Subcutaneous abdominal adipose tissue (tissue), 5 donors: Measurements from ENCODE around the gene HECW1.

Source experiments
- H3K27ac ChIP-seq: one replicate; pipeline ENCODE4 v1.7.0; 2013; ENCODE audit warnings: low read depth, mild to moderate bottlenecking, inconsistent platforms, low read length, moderate library complexity
- H3K27me3 ChIP-seq, 5 donors: one replicate each; pipeline ENCODE4 v1.7.0; 2013; ENCODE audit warnings: low read length in 5 of 5, inconsistent platforms in 1 of 5; ENCODE audit not compliant: control insufficient read depth in 5 of 5, insufficient read depth in 4 of 5
- H3K36me3 ChIP-seq, 5 donors: one replicate each; pipeline ENCODE4 v1.7.0; 2013; ENCODE audit warnings: low read length in 5 of 5; ENCODE audit not compliant: control insufficient read depth in 5 of 5, insufficient read depth in 5 of 5
- H3K4me1 ChIP-seq, 5 donors: one replicate each; pipeline ENCODE4 v1.7.0; 2013; ENCODE audit warnings: low read length in 5 of 5, mild to moderate bottlenecking in 3 of 5, moderate library complexity in 1 of 5; ENCODE audit not compliant: control insufficient read depth in 5 of 5, insufficient read depth in 5 of 5
- H3K4me3 ChIP-seq, 5 donors: one replicate each; pipeline ENCODE4 v1.7.0; 2013; ENCODE audit warnings: low read length in 5 of 5, low read depth in 1 of 5
- H3K9ac ChIP-seq, 5 donors: one replicate each; pipeline ENCODE4 v1.7.0; 2013; ENCODE audit warnings: low read length in 5 of 5, mild to moderate bottlenecking in 4 of 5, moderate library complexity in 3 of 5
- H3K9me3 ChIP-seq, 5 donors: one replicate each; pipeline ENCODE4 v1.7.0; 2013; ENCODE audit warnings: low read length in 5 of 5; ENCODE audit not compliant: control insufficient read depth in 5 of 5
- donor health status: healthy.
- donor health status: healthy.
- donor health status: healthy.
- donor health status: healthy.
- donor health status: healthy.

HECW1 gene

DNA sequence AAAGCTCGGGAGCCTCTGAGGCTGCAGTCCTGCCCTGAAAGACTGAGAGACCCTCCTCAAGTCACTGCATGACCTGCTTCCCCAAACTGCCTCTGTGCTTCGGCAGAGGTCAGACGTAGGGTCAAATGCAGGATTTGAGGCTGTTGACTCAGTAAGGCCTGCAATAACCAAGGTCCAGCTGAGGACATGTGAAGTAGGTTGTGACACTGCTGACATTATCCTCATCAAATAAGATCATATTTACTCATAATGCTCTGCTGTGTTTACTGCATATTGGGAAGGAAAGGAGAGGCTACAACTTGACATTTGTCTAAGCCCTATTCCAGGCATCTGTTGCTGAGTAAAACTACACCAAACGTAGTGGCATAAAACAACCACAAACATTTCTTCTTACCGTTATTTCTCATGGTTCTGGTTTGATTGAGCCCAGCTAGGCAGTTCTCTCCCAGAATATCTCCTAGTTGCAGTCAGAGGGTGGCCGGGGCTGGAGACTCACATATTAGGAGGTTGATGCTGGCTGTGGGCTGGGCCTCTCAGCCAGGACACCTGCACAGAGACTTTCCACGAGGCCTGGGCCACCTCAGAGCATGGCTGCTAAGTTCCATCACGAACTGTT, 348.4 kb downstream of the HECW1 start:
- no peaks in the 10 kb centered on the region for H3K36me3 ChIP-seq
- H3K4me1 ChIP-seq = peaks cover 0 to 31% (median 20%) of the 10 kb centered on the region in 5 donors
- H3K9me3 ChIP-seq = no peaks in the 10 kb centered on the region
- no peak overlapping the region for H3K9ac ChIP-seq
- no peaks in the 10 kb centered on the region for H3K27me3 ChIP-seq
- no peak overlapping the region for H3K4me3 ChIP-seq
- no peak overlapping the region for H3K27ac ChIP-seq

DNA sequence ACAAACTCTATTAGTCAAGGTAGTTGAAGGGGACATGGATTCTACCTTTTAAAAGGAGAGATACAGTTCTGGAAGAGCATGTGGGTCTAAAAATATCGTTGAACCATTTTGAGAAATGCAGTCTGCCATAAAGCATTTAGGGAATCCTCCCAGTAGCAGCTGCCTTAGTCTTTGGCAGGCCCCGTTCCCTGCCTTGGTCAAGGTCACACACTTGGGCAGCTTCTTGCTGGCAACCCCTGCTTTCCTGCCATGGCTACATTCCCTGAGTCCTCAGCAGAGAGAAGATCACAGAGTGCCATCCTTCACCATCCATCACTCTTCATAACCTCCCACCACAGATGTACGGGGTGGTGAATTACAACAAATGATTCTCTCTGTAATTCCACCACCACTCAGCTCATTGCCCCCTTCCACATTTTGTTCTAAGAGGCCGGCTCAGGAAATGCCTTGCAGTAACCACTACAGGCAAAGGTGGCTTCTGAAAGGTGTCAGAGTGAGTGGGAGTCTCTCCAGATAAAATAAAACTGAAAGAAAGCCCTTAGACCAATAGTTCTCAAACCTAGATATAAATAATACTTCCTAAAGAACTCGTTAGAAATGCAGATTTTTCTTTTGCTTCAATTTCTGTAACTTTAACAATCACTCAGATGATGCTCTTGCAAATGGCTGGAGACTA, 349.0 kb downstream of the HECW1 start:
- Histone ChIP-seq H3K4me1 (peaks cover 0 to 38% (median 22%) of the 10 kb centered on the region in 5 donors), H3K27ac (no peak overlapping the region), H3K27me3 (no peaks in the 10 kb centered on the region), H3K9me3 (no peaks in the 10 kb centered on the region), H3K9ac (no peak overlapping the region), H3K4me3 (no peak overlapping the region), H3K36me3 (no peaks in the 10 kb centered on the region)

DNA sequence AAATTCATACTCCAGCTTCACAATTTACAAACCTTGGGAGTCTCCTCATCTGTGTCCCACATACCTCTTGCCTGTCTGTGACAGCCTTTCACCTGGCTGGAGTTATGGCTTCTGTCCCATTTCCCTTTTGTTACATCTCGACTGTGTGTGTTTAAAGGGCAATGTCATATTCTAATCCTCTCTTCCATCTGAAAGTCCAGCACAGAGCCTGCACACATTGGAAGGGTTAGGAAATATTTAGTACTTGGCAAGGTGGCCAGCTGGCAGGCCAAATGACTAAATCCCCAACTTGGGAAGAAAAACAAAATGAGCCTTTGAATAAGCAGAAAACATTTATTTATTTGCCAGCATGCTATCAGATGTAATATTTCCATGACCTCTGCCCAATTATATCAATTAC, 350.4 kb downstream of the HECW1 start:
- Histone ChIP-seq H3K27ac (peak overlapping the region; percentile 55), H3K4me3 (peak overlapping the region in 3 of 5 donors; percentile 14 to 33 (median 25)), H3K36me3 (no peaks in the 10 kb centered on the region), H3K9ac (peak overlapping the region in 1 of 5 donors; percentile 42), H3K27me3 (no peaks in the 10 kb centered on the region), H3K9me3 (no peaks in the 10 kb centered on the region), H3K4me1 (peaks cover 0 to 38% (median 22%) of the 10 kb centered on the region in 5 donors)

DNA sequence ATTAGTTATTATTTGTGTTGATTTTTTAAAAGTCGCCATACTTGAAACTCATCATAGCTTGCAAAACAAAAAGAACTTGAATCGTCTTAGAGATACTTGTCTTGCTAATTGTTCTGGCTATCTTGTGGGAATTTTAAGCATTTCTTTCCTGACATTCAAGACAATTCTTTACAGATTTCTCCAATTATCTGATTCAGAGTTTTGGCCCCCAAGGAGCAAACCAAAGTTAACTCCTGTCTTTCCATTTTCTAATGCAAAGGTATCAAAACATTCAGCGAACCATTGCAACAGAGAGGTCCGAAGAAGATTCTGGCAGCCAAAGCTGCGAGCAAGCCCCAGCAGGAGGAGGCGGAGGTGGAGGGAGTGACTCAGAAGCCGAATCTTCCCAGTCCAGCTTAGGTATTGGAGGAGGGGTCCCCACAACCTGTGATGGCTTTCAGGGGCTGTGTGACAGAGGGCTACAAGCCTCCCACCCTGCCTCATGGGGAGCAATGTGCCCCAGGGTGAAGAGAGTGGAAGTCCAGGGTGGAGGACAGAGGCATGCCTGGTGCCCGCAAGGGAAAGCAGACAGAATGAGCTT, 351.0 kb downstream of the HECW1 start:
- peak overlapping the region; percentile 55 for H3K27ac ChIP-seq
- H3K4me3 ChIP-seq = peak overlapping the region in 2 of 5 donors; percentile 25 to 33
- no peaks in the 10 kb centered on the region for H3K9me3 ChIP-seq
- H3K36me3 ChIP-seq = no peaks in the 10 kb centered on the region
- H3K9ac ChIP-seq = no peak overlapping the region
- peaks cover 0 to 38% (median 22%) of the 10 kb centered on the region in 5 donors for H3K4me1 ChIP-seq
- H3K27me3 ChIP-seq = no peaks in the 10 kb centered on the region

DNA sequence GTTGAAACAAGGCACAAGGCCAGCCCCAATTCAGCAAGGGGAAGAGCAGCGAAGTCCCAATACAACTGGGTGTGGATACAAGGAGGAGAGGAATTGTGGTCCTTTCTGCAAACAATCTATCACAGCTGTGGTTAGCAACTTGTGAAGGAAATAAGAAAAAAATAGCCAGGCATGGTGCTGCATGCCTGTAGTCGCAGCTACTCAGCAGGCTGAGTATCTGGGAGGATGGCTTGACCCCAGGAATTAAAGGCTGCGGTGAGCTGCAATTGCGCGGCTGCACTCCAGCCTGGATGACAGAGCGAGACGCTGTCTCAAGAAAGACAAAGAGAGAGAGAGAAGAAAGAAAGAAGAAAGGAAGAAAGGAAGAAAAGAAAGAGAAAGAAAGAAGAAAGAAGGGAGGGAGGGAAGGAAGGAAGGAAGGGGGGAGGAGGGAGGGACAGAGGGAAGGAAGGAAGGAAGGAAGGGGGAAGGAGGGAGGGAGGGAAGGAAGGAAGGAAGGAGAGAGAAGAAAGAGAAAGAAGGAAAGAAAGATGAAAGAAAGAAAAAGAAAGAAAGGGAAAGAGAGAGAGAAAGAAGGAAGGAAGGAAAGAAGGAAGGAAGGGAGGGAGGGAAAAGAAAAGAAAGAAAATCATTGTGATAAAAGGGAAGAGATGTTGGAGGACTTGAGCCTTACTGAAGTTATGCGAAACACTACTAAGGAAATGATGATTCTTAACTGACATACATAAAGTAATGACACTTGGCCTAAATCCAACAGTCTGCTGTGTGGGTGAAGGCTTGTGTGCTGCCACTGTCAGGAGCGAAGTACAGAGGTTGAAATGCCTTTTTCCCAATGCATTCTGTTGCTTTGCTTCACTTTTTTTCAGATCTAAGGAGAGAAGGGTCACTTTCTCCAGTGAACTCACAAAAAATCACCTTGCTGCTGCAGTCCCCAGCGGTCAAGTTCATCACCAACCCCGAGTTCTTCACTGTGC, 353.4 kb downstream of the HECW1 start:
- no peak overlapping the region for H3K27ac ChIP-seq
- H3K36me3 ChIP-seq = no peaks in the 10 kb centered on the region
- no peak overlapping the region for H3K9ac ChIP-seq
- peaks cover 0 to 44% (median 34%) of the 10 kb centered on the region in 5 donors for H3K4me1 ChIP-seq
- H3K9me3 ChIP-seq = no peaks in the 10 kb centered on the region
- H3K27me3 ChIP-seq = no peaks in the 10 kb centered on the region
- H3K4me3 ChIP-seq = no peak overlapping the region

DNA sequence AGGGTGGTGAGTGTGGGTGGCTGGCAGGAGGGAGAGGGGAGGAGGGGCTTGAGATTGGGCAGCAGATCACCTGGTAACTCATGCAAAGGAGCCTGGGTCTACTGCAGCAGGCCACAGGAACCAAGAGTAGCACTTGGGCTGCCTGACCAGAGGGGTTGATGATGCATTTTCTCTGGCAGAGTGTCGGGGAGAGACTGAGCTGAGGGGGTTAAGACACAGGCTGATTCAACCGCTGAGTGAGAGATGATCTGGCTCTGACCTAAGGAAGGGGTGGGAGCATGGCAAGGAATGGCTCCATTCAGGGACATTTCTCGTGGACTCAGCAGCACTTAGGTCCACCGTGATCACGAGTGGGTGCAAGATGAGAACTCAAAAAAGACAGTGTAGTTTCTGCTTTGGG, 355.0 kb downstream of the HECW1 start:
- Histone ChIP-seq H3K9me3 (no peaks in the 10 kb centered on the region), H3K36me3 (no peaks in the 10 kb centered on the region), H3K9ac (no peak overlapping the region), H3K4me3 (no peak overlapping the region), H3K27ac (no peak overlapping the region), H3K4me1 (peaks cover 0 to 34% (median 28%) of the 10 kb centered on the region in 5 donors), H3K27me3 (no peaks in the 10 kb centered on the region)

DNA sequence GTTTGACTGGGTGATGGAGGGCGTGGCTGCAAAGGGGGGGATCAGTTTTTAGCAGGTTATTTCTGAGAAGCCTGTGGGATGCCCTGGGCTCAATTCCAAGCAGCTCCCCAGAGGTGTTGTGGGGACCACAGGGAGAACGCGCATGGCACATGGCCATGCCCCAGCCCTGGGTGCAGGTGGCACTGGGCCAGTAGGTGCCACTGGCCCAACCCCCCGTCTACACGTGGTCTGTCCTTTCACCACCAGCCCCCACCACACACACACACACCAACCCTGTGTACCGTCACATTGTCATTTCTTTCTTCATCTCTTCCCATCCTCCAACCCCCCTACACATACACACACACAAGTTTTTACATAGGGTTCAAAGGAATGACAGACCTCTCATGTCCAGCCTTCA, 355.4 kb downstream of the HECW1 start:
- Histone ChIP-seq H3K27ac (no peak overlapping the region), H3K4me1 (peaks cover 0 to 30% (median 24%) of the 10 kb centered on the region in 5 donors), H3K9me3 (no peaks in the 10 kb centered on the region)

DNA sequence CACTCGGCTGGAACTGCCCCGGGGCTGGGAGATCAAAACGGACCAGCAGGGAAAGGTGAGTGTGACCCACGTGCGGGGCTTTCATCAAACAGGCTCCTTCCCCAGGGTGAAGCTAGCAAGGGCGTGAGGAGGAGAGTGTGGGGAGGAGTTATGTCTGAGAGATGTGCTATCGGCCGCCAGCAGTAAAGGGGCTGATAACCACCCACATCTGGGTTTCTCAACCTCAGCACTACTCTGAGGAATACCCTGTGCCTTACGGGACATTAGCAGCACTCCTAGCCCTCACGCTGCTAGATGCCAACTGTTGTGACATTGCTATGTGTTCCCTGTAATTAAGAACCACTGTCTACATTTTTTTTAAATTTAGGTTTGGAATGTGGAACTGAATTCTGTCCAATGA, 356.6 kb downstream of the HECW1 start:
- no peak overlapping the region for H3K4me3 ChIP-seq
- no peaks in the 10 kb centered on the region for H3K9me3 ChIP-seq
- H3K9ac ChIP-seq = no peak overlapping the region
- H3K4me1 ChIP-seq = peaks cover 0 to 19% (median 14%) of the 10 kb centered on the region in 5 donors
- no peaks in the 10 kb centered on the region for H3K36me3 ChIP-seq
- no peak overlapping the region for H3K27ac ChIP-seq
- no peaks in the 10 kb centered on the region for H3K27me3 ChIP-seq

More for the DNA sequence above, 355.4 kb downstream of the HECW1 start:
- H3K4me3 ChIP-seq = no peak overlapping the region
- H3K27me3 ChIP-seq = no peaks in the 10 kb centered on the region
- no peaks in the 10 kb centered on the region for H3K36me3 ChIP-seq
- no peak overlapping the region for H3K9ac ChIP-seq

DNA sequence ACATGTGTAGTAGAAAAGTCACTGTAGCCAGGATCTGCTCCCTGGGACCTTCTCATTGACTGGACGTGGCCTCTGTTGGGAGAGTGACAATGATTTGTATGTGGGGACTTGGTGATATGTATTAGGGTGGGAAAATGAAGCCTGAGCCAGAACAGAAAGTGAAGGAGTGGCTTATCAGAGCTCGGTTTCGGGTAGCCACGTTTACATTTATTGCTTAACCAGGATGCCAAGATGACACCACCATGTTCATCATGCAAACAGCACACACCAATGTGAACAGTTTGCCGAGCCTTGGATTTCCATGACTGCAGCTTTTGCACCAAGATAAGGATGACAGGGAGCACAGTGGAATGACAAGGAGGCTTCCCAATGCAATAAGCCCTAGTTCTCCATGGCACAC, 357.7 kb downstream of the HECW1 start:
- Histone ChIP-seq H3K4me1 (peaks cover 0 to 19% (median 11%) of the 10 kb centered on the region in 5 donors), H3K9ac (no peak overlapping the region), H3K27ac (no peak overlapping the region), H3K9me3 (no peaks in the 10 kb centered on the region), H3K27me3 (no peaks in the 10 kb centered on the region), H3K4me3 (no peak overlapping the region), H3K36me3 (no peaks in the 10 kb centered on the region)
